HG02973 (cell line): ENCODE results near the gene SEPTIN8.

ENCODE experiments used
- ATAC-seq: cut with Tn5 transposase; IDR thresholded peaks from one replicate; pipeline ENCODE4 v1.9.1; 2021; ENCODE audit warnings: moderate library complexity; ENCODE audit not compliant: unreplicated experiment

Gene SEPTIN8

DNA sequence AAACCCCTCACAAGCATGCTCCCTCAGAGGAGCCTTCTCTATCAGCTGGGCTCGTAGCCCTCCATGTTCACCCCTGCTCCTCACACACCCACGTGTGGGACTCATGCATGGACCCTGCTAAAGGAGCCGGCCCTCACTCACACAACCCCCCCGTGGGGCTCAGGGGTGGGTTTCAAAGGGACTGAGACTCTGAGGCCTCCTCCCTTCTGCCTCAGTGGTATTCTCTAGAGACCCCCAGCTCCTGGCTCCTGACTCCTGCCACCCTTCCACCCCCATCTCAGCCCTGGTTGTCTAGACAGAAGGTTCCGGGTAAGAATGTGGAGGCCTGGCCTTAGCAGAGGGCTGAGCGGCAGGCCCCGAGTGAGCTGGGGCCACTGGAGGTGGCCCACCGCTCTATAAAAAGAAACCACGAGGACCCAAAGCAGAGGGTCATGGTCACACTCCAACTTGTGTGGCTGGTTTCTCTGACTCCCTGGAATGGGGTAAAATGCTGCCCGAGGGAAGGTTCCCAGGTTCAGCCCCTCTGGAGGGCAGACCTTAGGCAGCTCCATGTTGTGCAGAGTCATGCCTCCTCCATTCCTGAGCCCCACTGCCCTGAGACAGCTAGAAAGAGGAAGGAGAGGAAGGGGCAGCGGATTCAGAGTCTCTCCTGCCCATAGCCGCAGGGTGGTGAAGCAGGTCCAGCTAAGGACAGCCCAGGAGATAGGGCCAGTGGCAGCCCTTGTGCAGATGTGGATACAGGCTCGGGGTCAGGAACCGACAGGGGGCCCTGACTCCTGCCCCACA is 10.8 kb downstream of the SEPTIN8 start:
- ATAC-seq, result no peak

GRCh38 chr5:132765311-132766019 is 11.6 kb downstream of the SEPTIN8 start:
- no peak for ATAC-seq

GRCh38 chr5:132764671-132765238 is 12.3 kb downstream of the SEPTIN8 start:
- no peak for ATAC-seq

GRCh38 chr5:132764051-132764450 is 13.0 kb downstream of the SEPTIN8 start:
- no peak for ATAC-seq

GRCh38 chr5:132763181-132764036 is 13.6 kb downstream of the SEPTIN8 start:
- no peak for ATAC-seq

DNA sequence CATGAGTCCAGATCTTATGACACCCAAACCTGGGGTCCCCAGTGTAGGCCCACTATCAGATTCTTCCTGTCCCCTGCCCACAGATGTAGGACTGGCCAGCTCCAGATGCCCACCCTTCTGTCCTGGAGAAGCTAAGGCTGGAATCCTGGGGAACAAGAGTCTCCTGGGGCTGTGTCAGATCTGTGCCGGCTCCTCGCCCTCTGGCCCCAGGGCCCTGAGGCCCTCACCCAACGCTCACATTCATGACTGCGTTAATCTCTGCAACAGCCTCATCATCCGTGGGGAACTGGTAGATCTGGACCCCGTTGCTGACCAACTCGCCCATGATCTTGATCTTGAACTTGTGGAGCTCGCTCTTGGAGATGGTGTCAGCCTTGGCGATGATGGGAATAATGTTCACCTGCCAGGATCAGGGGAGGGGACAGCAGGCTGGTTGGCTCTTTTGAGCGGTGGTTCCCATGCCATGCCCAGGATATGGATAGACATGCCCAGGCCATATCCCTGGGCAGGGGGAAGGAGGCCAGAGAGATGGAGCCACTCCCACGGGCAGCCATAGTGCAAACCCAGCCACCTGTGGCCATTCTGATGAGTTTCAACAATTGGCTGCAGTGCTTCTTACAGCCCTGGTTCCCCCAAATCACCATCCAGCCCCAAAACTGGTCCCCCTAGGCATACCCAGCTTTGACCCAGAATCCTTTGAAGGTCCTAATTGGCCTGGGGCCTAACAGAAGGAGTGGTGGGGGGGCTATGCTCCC is 14.6 kb downstream of the SEPTIN8 start:
- ATAC-seq, result no peak

- ATAC-seq, result no peak
Observed at GRCh38 chr5:132761321-132762240, 15.5 kb downstream of the SEPTIN8 start.

GRCh38 chr5:132760601-132761317 is 16.3 kb downstream of the SEPTIN8 start:
- ATAC-seq, result no peak

- no peak for ATAC-seq
Observed at GRCh38 chr5:132760049-132760420, 17.0 kb downstream of the SEPTIN8 start.

- no peak for ATAC-seq
Observed at GRCh38 chr5:132759114-132760048, 17.7 kb downstream of the SEPTIN8 start.

- no peak for ATAC-seq
Observed at GRCh38 chr5:132758451-132758850, 18.6 kb downstream of the SEPTIN8 start.

DNA sequence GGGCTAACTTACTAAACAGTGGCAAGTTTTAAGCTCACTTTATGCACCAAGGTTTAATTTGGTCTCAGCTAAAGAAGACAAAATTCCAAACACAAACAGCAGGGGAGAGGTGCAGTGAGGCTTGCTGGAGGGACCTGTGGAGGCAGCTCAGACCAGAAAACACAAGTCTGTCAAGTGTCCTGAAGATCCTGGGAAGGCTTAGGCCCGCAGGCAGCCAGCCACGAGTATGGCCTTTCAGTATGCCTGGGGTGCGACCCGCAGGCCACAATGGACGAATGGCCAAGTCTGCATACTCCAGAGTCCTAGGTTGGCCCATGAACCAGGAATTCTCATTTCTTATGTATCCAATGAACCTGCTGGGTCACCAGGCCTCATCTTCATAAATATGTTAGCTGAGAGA is 20.5 kb downstream of the SEPTIN8 start:
- no peak for ATAC-seq

GRCh38 chr5:132754947-132755346 is 22.1 kb downstream of the SEPTIN8 start:
- ATAC-seq, result no peak

DNA sequence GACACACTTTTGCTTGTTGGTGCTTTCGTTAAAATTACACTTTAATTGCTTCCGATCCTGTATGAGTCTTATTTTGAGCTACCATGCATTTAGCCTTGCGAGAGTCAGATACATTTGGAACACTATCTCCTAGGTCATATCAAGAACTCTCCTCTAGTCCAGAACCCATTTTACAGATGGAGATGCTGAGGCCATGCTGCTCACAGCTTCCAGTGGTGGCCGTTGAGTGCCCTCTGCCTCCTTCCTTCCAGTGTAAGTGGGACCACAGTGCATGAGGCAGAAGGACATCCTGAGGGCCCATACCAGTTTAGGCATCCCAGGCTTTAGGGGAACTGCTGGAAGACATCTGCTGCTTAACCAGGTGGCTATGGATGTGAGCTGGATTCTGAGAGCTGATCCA is 22.9 kb downstream of the SEPTIN8 start:
- no peak for ATAC-seq

GRCh38 chr5:132753135-132753987 is 23.7 kb downstream of the SEPTIN8 start:
- ATAC-seq, result no peak

DNA sequence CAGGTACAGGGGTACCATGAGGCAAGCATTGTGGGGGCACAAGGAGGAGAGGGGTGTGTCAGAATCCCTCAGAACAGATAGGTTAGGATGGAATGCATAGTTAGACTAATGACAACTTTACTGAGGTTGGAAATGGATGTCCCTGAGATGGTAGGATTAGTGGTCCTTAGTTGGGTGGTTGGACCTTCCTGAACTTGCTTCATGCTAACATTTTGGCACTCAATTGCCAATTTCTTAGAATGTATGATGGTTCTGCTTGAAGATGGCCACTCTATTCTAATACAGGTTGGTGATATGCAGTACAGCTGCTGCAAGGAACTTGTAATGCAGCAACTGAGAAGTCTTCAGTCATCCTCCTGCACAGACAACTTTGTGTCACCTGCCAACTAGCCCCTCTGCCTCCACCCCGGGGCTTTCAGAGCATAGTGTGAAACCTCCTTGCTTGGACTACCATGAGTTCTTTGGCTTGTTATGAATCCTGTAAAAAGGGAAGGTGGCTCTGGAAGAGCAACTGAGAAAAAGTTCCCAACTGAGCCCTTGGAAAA is 24.4 kb downstream of the SEPTIN8 start:
- ATAC-seq, result no peak
